IMR-90 (cell line): ENCODE results near the gene MYO10. TPM values are rescaled to one million over a fixed set of nuclear protein-coding genes. Genes with fewer than 3 reads are reported as not detected.

Source experiments
- ATAC-seq: fragments of 200-7000 bp; cut with Tn5 transposase; 2 replicates; pipeline ENCODE4 v1.9.1; 2020; ENCODE audit warnings: low read depth, mild to moderate bottlenecking, moderate library complexity
- BruUV-seq: library from RNA; stranded (reverse); fragments of 400-500 nt; replicated peaks from 2 replicates; lab custom pipeline; 2021; lab: Mats Ljungman, UMichigan
- CTCF ChIA-PET: fragments of 300-600 bp; formaldehyde crosslinking; extraction: SDS; loops from one replicate; lab custom pipeline; 2021; ENCODE audit warnings: antibody characterized with exemption; lab: Yijun Ruan, JAX
- POLR2A ChIA-PET: fragments of 300-600 bp; sonication (Branson Sonifier 250); formaldehyde crosslinking; loops from one replicate; lab custom pipeline; 2022; ENCODE audit warnings: antibody characterized with exemption; ENCODE audit not compliant: unreplicated experiment; lab: Charles Lee
- DNase-seq: peaks from one replicate; pipeline ENCODE4 v3.0.0; 2013
- H2AFZ ChIP-seq: replicated peaks from 2 replicates; pipeline ENCODE3; 2013; ENCODE audit warnings: low read length, mild to moderate bottlenecking; ENCODE audit not compliant: poor library complexity
- H2AK5ac ChIP-seq: 2 replicates; pipeline ENCODE4 v1.6.1; 2013; ENCODE audit warnings: low read depth, low read length, inconsistent platforms
- H2AK9ac ChIP-seq: replicated peaks from 2 replicates; pipeline ENCODE3; 2013; ENCODE audit warnings: mild to moderate bottlenecking, low read depth, low read length, moderate library complexity; ENCODE audit not compliant: poor library complexity
- H2BK120ac ChIP-seq: 2 replicates; pipeline ENCODE4 v1.6.1; 2013; ENCODE audit warnings: low read depth, low read length, inconsistent platforms
- H2BK15ac ChIP-seq: 3 replicates; pipeline ENCODE4 v1.6.1; 2013; ENCODE audit warnings: low read depth, low read length, inconsistent platforms
- H2BK20ac ChIP-seq: 2 replicates; pipeline ENCODE4 v1.6.1; 2013; ENCODE audit warnings: low read depth, mild to moderate bottlenecking, inconsistent platforms, low read length, moderate library complexity
- H2BK5ac ChIP-seq: 2 replicates; pipeline ENCODE4 v1.6.1; 2013; ENCODE audit warnings: mild to moderate bottlenecking, low read depth, low read length, inconsistent platforms; ENCODE audit not compliant: poor library complexity, severe bottlenecking
- H3K14ac ChIP-seq: replicated peaks from 2 replicates; pipeline ENCODE4 v1.6.1; 2013; ENCODE audit warnings: low read depth, low read length, inconsistent platforms
- H3K18ac ChIP-seq: 2 replicates; pipeline ENCODE4 v1.6.1; 2013; ENCODE audit warnings: low read depth, low read length, control low read depth
- H3K23ac ChIP-seq: 2 replicates; pipeline ENCODE4 v1.6.1; 2013; ENCODE audit warnings: low read depth, low read length, inconsistent platforms
- H3K27ac ChIP-seq: 2 replicates; pipeline ENCODE4 v1.5.1; 2013; ENCODE audit warnings: mild to moderate bottlenecking, control low read depth, low read length; ENCODE audit not compliant: insufficient read depth
- H3K27me3 ChIP-seq: 2 replicates; pipeline ENCODE4 v1.6.1; 2013; ENCODE audit warnings: low read length; ENCODE audit not compliant: control insufficient read depth, insufficient read depth
- H3K36me3 ChIP-seq: 2 replicates; pipeline ENCODE4 v1.6.1; 2013; ENCODE audit warnings: low read length, mixed read lengths; ENCODE audit not compliant: control insufficient read depth, insufficient read depth
- H3K4ac ChIP-seq: 2 replicates; pipeline ENCODE4 v1.6.1; 2013; ENCODE audit warnings: low read depth, low read length, inconsistent platforms
- H3K4me1 ChIP-seq: 2 replicates; pipeline ENCODE4 v1.6.1; 2013; ENCODE audit warnings: low read length, mixed read lengths; ENCODE audit not compliant: control insufficient read depth, insufficient read depth
- H3K4me2 ChIP-seq: 2 replicates; pipeline ENCODE4 v1.6.1; 2013; ENCODE audit warnings: low read depth, mild to moderate bottlenecking, control low read depth, low read length, moderate library complexity
- H3K4me3 ChIP-seq: 2 replicates; pipeline ENCODE4 v1.5.1; 2013; ENCODE audit warnings: low read depth, mild to moderate bottlenecking, control low read depth, low read length, moderate library complexity; ENCODE audit not compliant: insufficient read depth
- H3K56ac ChIP-seq: 2 replicates; pipeline ENCODE4 v1.6.1; 2013; ENCODE audit warnings: low read length, inconsistent platforms; ENCODE audit not compliant: insufficient read depth; ENCODE audit errors: extremely low read depth
- H3K79me1 ChIP-seq, 2 experiments: 2 replicates each; pipeline ENCODE4 v1.6.1; 2013; ENCODE audit warnings: low read length in 2 of 2, inconsistent platforms in 1 of 2, low read depth in 1 of 2
- H3K9ac ChIP-seq: 2 replicates; pipeline ENCODE4 v1.6.1; 2013; ENCODE audit warnings: low read depth, low read length, control low read depth
- H3K9me1 ChIP-seq: 2 replicates; pipeline ENCODE4 v1.6.1; 2013; ENCODE audit warnings: low read length, inconsistent platforms; ENCODE audit not compliant: insufficient read depth
- H3K9me3 ChIP-seq: 2 replicates; pipeline ENCODE4 v1.6.1; 2013; ENCODE audit warnings: low read length; ENCODE audit not compliant: control insufficient read depth, insufficient read depth
- H4K20me1 ChIP-seq: 2 replicates; pipeline ENCODE4 v1.6.1; 2013; ENCODE audit warnings: low read length, inconsistent platforms; ENCODE audit not compliant: insufficient read depth
- H4K5ac ChIP-seq: 2 replicates; pipeline ENCODE4 v1.6.1; 2013; ENCODE audit warnings: mild to moderate bottlenecking, low read depth, low read length, control low read depth
- H4K8ac ChIP-seq, 2 experiments: 2 replicates each; pipeline ENCODE4 v1.6.1; 2013; ENCODE audit warnings: low read depth in 2 of 2, low read length in 2 of 2, control low read depth in 1 of 2, inconsistent platforms in 1 of 2
- H4K91ac ChIP-seq: 2 replicates; pipeline ENCODE4 v1.6.1; 2013; ENCODE audit warnings: low read depth, low read length, inconsistent platforms; ENCODE audit not compliant: insufficient read depth
- POLR2A ChIP-seq: IDR thresholded peaks from 2 replicates; pipeline ENCODE4 v1.6.1; 2012; ENCODE audit warnings: mild to moderate bottlenecking, low read depth, low read length
- RAD21 ChIP-seq: IDR thresholded peaks from 2 replicates; pipeline ENCODE4 v1.6.1; 2012; ENCODE audit warnings: low read length, improper control_type of control experiment
- WGBS, 2 experiments: methylation state at CpG; one replicate each; pipeline versions ENCODE4 v1.1.5 to v1.1.7; 2013; ENCODE audit warnings: missing lambda C conversion rate in 2 of 2; ENCODE audit not compliant: insufficient read length in 1 of 2; ENCODE audit errors: extremely low coverage in 2 of 2; 5-methylcytosine and 5-hydroxymethylcytosine counted together
- dilution Hi-C: fragments of 300-500 bp; cut with HindIII; formaldehyde crosslinking; loops from one replicate; pipeline ENCODE4 v1.14.3; 2018; ENCODE audit warnings: low sequenced_read_pairs; ENCODE audit not compliant: unreplicated experiment
- in situ Hi-C: fragments of 300-500 bp; cut with MboI; formaldehyde crosslinking; loops from 3 replicates; pipeline ENCODE4 v1.14.3; 2019; ENCODE audit warnings: low sequenced_read_pairs, inconsistent platforms, mixed read lengths
- intact Hi-C: fragments of 100-400 bp; cut with micrococcal nuclease; formaldehyde crosslinking; loops from 2 replicates; pipeline ENCODE4 v1.10.0; 2022
- polyA plus RNA-seq, 3 experiments: library from polyadenylated mRNA; depleted of rRNA; stranded (reverse); fragments of >200 nt; gene quantifications; 2 replicates each; pipeline ENCODE4 v1.2.3, GENCODE V29; 2012; ENCODE audit warnings: low replicate concordance in 1 of 3
- total RNA-seq: library from RNA; depleted of rRNA; stranded (reverse); fragments of >200 nt; gene quantifications from 2 replicates; pipeline ENCODE4 v1.2.3, GENCODE V29; 2012
- TF ChIP-seq, protein P1 (sequence below): conservative IDR thresholded peaks from 2 replicates; pipeline ENCODE4 v1.5.1; 2012; ENCODE audit warnings: mild to moderate bottlenecking, low read depth, low read length, improper control_type of control experiment

MYO10 gene
- total and polyA plus RNA-seq, 2 of the 4 experiments (the other 2 are of a cell fraction): 39.9 to 115 TPM

- Histone ChIP-seq H3K18ac (no peak overlapping the region), H2BK5ac (peak overlapping the region; percentile 14), H3K36me3 (peaks cover 2% of the 10 kb centered on the region; the same call in 1 of the 2 replicates), H3K4me3 (no peak overlapping the region), H3K27ac (no peak overlapping the region), H3K4me2 (peak overlapping the region; percentile 97), H2AK5ac (no peak overlapping the region), H3K27me3 (no peaks in the 10 kb centered on the region), H2AFZ (no peak overlapping the region), H3K56ac (no peak overlapping the region), H3K79me1 (peaks cover 0 to 43% of the 10 kb centered on the region in 2 experiments; a peak in 2 of 4 replicates), H4K5ac (no peak overlapping the region), H4K20me1 (peaks cover 90% of the 10 kb centered on the region), H3K4me1 (peaks cover 15% of the 10 kb centered on the region), H4K91ac (no peak overlapping the region), H3K9ac (peak overlapping the region; percentile 4; the same call in 1 of the 2 replicates), H3K9me1 (peaks cover 19% of the 10 kb centered on the region), H3K9me3 (no peaks in the 10 kb centered on the region), H2BK15ac (no peak overlapping the region), H3K23ac (peak overlapping the region; percentile 74; the same call in 1 of the 2 replicates), H2AK9ac (no peak overlapping the region), H3K14ac (peak overlapping the region; percentile 70; the same call in 1 of the 2 replicates), H4K8ac (0 out of 4 replicates have a peak overlapping the region, but pooled peaks of 1 of the 2 experiments have one; percentile 16), H3K4ac (no peak overlapping the region), H2BK20ac (no peak overlapping the region), H2BK120ac (no peak overlapping the region)
- DNase-seq (no peak), ATAC-seq (no peak)
- TF ChIP-seq RAD21 (no peak), POLR2A (peak; percentile 4; the same call in 1 of the 2 replicates)
- TF ChIP-seq, protein P1, sequence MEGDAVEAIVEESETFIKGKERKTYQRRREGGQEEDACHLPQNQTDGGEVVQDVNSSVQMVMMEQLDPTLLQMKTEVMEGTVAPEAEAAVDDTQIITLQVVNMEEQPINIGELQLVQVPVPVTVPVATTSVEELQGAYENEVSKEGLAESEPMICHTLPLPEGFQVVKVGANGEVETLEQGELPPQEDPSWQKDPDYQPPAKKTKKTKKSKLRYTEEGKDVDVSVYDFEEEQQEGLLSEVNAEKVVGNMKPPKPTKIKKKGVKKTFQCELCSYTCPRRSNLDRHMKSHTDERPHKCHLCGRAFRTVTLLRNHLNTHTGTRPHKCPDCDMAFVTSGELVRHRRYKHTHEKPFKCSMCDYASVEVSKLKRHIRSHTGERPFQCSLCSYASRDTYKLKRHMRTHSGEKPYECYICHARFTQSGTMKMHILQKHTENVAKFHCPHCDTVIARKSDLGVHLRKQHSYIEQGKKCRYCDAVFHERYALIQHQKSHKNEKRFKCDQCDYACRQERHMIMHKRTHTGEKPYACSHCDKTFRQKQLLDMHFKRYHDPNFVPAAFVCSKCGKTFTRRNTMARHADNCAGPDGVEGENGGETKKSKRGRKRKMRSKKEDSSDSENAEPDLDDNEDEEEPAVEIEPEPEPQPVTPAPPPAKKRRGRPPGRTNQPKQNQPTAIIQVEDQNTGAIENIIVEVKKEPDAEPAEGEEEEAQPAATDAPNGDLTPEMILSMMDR: no peak
- CTCF ChIA-PET: interaction anchor here (0.6 to 3.4 kb wide), 5 partner anchors 19 to 384 kb away, joined by 3 to 19 read pairs (median 5); no protein-coding TSS in a partner anchor
- POLR2A ChIA-PET: no interaction called here
- no TSS peak for BruUV-seq
- no CpG with 5 or more reads among the region's 5 CpGs for WGBS, 2 experiments
- intact Hi-C loops: no loop called here
- in situ Hi-C loops: loop anchor here (5.0 kb wide), 3 partner anchors 129 to 256 kb away; no protein-coding TSS in a partner anchor
- dilution Hi-C loops: no loop called here
These were observed 4.6 kb downstream of the MYO10 start for GRCh38 chr5:16931334-16932110.
